Fibroblast of skin of left biceps (primary cell): ENCODE results near the gene SH3BP1.

Source experiments
- DNase-seq, 2 experiments: peaks; one replicate each; pipeline ENCODE4 v3.0.0-alpha.2; 2013; ENCODE audit warnings: low read depth in 2 of 2

SH3BP1 gene

DNA sequence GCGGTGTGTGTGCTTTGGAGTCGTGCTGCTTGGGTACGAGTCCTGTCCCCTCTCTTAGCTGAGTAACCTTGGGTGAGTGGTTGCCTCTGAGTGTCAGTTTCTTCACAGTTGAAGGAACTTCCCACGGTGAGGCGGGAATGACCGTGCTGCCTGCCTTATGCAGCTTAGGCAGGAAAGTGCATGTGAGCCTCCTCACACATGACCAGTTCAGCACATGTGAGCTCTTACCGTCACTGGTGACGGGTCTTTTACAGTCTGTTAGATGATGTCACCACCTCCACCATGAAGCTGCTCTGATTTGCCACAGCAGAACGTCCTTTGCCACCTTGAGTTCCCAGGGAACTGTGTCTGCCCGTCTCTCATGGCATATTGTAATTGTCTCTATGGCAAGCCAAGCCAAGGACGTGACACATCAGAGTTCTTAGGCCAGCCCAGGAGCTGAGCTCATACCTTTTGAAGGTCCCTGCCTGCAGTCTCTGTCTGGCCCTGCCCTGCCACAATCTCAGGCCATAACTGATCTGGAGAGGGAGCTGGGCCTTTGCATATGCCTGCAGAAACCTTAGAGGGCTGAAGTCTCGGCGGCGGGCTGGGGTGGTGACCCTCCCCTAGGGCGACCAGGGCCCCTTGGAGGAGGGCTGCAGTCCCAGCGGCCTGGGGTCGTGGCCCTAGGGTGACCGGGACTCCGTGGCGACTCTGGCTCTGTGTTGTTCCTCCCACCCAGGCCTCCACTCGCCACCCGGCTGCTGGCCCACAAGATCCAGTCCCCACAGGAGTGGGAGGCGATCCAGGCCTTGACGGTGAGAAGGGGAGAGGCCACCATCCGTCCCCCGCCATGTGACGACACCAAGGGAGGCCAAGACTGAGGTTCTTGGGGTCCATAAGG is 23.0 kb upstream of the SH3BP1 start:
- DNase-seq, result no peak

- no peak for DNase-seq
Measured at GRCh38 chr22:37617431-37617830, 22.0 kb upstream of the SH3BP1 start.

DNA sequence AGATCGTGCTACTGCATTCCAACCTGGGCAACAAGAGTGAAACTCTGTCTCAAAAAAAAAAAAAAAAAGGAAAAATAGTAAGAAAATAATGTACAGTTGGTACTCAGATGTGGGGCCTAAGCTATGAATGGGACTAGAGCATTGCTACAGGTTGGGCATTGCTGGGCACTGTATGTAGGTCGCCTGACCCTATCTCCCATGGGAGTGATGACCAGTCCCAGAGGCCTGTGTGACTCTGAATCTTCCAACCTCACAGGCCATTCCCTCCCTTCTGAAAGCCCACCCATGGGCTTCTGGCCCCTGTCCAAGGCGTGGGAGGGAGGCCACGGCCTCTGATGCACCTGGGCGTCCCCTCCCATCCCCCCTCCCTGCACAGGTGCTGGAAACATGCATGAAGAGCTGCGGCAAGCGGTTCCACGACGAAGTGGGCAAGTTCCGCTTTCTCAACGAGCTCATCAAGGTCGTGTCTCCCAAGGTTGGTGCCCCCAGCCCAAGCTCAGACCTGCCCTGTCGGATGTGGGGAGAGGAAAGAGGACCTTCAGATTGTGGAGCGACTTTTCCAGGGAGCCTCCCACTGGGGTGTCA is 21.3 kb upstream of the SH3BP1 start:
- DNase-seq, result no peak

DNA sequence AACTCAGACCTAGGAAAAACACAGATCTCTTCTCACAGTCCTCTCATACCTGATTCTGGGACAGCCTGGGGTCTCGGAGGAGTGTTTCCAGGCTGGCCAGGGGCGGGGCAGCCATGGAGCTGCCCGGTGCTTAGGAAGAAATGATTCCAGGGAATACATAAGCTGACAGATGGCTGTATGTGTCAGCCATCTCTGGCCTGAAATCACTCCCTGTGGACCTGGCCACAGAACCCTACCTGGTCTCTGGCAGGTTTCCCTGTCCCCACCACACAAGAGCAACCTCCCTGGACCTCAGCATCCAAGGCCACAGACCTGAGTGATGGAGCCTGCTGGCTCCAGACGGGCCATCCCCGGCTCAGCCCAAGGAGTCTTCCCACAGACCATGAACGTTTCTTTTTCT is 20.8 kb upstream of the SH3BP1 start:
- DNase-seq, result no peak

DNA sequence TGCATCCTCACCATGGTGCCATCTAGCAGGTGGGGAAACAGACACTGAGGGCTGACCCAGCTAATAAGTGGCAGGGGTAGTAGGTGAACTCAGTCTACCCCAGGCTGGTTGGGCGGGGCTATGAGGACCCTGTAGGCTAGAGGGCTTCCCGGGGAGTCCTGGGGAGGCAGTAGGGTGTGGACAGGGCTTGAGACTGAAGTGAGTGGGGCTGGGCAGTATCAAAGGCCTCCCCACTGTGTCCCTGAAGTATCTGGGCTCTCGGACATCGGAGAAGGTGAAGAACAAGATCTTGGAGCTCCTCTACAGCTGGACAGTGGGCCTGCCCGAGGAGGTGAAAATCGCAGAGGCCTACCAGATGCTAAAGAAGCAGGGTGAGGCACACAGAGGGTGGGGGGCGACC is 19.5 kb upstream of the SH3BP1 start:
- no peak for DNase-seq

GRCh38 chr22:37621352-37621860 is 18.1 kb upstream of the SH3BP1 start:
- DNase-seq, result no peak

DNA sequence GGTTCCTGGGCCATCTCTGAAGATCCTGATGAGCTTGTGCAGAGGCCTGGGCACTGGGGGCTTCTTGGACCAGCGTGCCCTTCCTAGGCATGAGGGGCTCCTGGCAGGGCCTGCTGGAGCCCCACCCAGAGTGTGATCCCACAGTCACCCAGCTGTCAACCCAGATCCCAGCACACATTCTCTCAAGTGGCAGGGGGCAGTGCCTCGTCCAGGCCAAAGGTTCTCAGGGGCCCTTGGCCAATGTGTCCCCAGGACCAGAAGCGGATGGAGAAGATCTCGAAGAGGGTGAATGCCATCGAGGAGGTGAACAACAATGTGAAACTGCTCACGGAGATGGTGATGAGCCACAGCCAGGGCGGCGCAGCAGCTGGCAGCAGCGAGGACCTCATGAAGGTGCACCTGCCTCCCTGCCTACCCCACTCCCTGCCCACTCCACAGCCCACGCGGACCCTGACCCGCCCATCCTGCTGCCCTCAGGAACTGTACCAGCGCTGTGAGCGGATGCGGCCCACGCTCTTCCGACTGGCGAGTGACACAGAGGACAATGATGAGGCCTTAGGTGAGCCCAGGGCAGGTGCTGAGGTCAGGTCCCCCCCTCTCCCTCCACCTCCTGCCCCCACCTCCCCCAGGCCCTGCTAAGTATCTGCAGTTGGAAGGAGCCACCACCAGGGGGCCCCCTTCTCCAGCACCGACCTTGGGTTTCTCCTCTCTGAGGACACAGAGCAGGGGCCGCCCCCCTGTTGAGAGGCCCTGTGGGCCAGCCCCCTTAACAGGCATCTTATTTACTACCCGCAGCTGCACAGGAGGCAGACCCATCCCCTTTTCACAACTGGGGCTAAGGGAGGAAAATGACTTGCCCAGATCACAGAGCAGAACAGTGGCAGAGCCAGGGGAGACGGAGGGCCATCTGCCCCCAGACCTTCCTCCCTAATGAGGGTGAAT is 16.1 kb upstream of the SH3BP1 start:
- DNase-seq, result no peak

- DNase-seq, result no peak
Measured at GRCh38 chr22:37624017-37624365, 15.5 kb upstream of the SH3BP1 start.

DNA sequence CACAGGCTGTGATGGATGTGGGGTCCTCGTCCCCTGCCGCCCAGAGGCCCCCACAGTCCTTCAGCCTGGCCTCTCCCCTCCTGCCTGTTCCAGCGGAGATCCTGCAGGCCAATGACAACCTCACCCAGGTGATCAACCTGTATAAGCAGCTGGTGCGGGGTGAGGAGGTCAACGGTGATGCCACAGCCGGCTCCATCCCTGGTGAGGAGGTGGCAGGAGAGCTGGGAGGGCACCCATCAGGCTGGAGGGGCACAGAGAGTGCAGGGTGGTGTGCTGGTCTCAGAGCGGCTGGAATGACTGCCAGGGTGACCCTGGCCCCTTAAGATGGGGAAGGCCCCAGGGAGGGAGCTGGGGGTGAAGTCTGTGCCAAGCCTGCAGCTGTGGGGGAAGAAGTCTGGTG is 14.6 kb upstream of the SH3BP1 start:
- DNase-seq, result no peak

DNA sequence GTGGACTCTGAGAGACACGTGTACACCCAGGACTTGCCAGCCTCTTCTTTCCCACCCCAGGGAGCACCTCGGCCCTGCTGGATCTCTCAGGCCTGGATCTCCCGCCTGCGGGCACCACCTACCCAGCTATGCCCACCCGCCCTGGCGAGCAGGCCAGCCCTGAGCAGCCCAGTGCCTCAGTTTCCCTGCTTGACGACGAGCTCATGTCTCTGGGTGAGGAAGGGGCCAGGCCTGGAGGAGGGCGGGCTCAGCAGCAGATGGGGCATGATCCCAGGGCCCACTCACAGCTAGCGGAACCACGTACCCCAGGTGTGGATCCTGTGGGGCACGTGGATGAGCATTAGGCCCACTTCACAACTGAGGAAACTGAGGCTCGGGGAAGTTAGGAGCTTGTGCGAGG is 13.7 kb upstream of the SH3BP1 start:
- DNase-seq, result no peak

DNA sequence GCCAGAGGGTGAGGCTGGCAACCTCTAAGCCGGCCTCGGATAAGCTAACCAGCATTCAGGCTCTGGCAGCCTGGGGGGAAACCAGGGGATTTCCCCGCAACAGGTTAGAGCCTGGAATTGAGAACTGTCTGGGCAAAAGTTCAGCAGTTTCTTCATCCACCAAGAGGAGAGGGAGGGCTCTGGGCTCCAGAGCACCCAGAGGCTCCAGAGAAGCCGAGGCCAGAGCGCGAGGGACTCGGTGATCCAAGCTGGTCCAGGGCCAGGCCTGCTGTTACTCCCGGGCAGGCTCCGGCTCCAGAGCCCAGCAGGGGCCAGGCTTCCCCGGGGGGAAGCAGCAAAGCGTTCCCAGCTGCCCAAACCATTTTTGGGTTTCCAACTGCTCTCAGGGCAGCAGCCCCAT is 13.3 kb upstream of the SH3BP1 start:
- no peak for DNase-seq

- DNase-seq, result no peak
Measured at GRCh38 chr22:37626556-37627075, 12.9 kb upstream of the SH3BP1 start.

GRCh38 chr22:37627121-37627520 is 12.3 kb upstream of the SH3BP1 start:
- DNase-seq, result no peak

DNA sequence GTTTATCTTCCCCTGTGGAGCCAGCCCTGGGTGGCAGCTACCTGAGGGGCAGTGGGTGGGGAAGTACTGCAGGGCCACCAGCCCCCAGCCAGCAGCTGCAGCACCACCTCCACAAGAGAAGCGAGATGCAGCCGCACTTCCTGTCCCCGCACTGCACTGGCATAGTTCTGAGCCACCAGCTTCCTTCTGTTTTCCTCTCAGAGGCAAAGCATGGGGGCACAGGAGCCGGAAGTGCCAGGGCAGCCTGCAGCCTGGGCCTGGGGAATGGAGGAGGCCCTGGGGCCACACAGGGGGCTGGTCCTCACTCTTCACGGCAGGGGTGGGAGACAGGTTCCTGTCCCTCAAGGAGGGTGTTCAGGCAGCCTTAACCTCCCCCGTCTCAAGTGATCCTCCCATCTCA is 11.9 kb upstream of the SH3BP1 start:
- no peak for DNase-seq

DNA sequence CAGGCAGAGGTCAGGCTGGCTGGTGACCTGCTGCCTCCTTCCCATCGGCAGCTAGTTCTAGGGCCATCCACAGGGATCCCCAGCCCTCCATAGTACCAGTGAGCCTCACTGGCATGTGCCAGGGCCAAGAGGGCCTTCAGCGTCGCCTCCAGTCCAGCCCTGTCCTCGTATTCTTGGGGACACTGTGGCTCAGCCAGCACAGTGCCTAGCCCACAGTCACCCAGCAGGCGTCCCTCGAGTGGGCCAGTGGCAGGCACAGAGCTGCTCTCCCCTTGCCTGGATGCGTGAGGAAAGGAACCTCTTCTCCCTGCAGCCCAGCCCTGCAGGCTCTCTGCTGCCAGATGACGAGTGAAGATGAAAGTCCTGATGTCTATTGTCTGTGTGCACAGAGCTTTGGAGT is 10.6 kb upstream of the SH3BP1 start:
- no peak for DNase-seq

- DNase-seq, result no peak
Measured at GRCh38 chr22:37629928-37630327, 9.5 kb upstream of the SH3BP1 start.

DNA sequence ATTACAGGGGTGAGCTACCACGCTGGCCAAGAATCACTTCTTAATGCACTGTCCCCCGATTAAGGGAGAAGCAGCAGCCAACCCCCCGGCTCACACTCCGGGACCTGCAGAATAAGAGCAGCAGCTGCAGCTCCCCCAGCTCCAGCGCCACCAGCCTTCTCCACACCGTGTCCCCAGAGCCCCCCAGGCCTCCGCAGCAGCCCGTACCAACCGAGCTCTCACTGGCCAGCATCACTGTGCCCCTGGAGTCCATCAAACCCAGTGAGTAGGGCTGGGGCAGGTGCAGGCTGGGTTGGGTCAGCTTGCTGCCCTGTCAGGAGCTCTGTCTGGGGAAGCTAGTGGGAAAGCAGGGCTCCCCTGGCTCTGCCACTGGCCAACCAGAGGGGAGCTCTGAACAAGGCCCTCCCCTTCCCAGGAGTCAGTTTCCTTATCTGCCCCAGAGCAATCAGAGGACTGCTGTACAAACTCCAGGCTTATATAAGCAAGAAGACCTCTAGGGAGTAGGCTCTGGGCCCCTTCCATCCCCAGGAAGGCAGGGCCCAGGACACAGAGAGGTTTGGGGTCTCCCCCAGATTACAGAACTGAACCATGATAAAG is 8.5 kb upstream of the SH3BP1 start:
- DNase-seq, result no peak

DNA sequence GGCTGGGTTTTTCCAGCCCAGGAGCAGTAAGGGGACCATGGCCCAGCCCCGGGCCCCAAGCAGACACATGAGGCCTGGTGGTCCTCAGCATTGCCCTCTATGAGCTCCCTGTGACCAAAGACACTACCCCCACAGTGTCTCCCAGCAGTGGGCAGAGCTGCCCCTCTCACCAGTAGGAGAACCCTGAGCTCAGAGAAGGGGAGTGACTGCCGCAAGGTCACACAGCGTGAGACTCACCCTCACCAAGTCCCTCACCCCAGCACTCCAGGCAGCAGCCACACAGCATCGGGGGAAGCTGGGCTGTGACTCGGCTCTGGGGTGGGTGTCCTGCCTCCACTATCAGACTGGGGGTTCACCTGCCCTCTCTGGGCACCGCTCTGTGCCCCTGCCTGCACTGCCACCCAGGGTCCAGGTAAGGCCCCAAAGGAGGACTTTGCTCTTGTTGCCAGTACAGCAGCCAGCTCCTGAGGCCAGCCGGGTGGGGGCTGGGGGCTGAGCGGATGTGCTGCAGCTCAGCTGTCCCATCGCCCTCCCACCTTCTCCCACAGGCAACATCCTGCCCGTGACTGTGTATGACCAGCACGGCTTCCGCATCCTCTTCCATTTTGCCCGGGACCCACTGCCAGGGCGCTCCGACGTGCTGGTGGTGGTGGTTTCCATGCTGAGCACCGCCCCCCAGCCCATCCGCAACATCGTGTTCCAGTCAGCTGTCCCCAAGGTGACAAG is 7.9 kb upstream of the SH3BP1 start:
- no peak for DNase-seq

DNA sequence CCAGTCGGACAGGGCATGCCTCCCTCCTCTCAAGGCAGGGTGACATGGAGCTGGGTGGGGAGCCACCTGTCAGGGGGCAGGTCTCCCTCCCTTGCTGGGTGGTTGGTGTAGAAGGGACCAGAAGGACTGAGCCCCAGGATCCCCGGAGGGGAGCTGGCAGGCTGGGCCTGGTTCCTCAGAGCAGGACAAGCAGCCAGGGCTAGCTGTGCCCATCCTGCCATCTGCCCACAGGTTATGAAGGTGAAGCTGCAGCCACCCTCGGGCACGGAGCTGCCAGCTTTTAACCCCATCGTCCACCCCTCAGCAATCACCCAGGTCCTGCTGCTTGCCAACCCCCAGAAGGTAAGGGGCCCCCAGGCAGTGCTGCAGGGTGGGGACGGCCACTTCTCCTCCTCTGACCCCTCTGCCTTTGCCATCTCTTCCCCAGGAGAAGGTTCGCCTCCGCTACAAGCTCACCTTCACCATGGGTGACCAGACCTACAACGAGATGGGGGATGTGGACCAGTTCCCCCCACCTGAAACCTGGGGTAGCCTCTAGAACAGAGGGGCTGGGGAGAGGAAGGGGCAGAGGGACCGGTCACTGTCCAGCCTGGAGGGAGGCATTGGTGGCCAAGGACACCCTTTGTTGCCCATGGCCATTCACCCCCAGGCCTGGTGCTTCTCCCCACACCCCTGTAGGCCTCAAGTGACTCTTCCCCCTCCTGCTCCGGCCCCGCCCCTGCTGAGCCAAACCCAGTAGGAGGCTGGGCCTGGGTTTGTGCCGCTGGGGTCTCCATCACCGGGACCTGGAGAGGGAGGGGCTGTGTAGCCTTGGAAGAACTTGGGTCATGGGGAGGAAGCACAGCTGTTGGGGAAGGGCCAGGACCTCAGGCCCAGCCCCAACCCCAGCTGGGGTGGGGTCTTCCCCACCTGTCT is 7.0 kb upstream of the SH3BP1 start:
- DNase-seq, result no peak

DNA sequence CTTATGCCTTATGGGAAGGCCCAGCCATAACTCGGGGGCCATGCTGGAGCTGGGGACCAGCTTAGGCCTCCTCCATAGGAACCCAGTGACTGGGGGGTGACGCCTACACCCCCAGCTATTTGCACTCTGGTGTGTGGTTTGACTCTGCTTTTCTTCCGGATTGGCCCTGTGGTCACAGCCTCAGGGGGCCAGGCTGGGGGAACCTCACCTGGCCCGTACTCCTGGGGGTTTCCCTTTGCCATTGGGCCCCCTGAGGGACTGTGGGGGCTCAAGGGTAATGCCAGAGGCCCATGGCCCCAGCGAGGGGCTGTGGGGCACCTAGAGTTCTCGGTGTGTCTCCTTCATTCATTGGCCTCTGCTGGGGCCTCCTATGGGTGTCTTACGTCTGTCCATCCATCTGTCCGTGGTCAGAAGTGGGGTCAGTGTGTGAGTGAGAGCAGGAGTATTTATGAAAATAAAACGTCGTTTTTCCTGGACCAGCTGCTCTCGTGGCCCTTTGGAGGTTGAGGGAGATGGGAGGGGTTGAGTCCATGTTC is 6.3 kb upstream of the SH3BP1 start:
- DNase-seq, result no peak
